IgD-negative memory B cell (primary cell): ENCODE data around the gene MEGF10. TPM values are rescaled to one million over a fixed set of nuclear protein-coding genes. Genes with fewer than 3 reads are reported as not detected.

Experiments
- H3K27ac Mint-ChIP-seq, 3 donors: one replicate each; pipeline ENCODE4 v1.8.0; 2020 to 2022; ENCODE audit warnings: mild to moderate bottlenecking in 3 of 3, mixed read lengths in 3 of 3, moderate library complexity in 1 of 3
- H3K27me3 Mint-ChIP-seq: one replicate; pipeline ENCODE4 v1.8.0; 2021; ENCODE audit warnings: mixed read lengths
- H3K36me3 Mint-ChIP-seq: one replicate; pipeline ENCODE4 v1.8.0; 2020; ENCODE audit warnings: mild to moderate bottlenecking, mixed read lengths
- H3K4me1 Mint-ChIP-seq, 3 donors: one replicate each; pipeline ENCODE4 v1.8.0; 2020 to 2022; ENCODE audit warnings: mixed read lengths in 3 of 3, mild to moderate bottlenecking in 1 of 3
- H3K4me3 Mint-ChIP-seq, 4 donors: one replicate each; pipeline ENCODE4 v1.8.0; 2020 to 2022; ENCODE audit warnings: mild to moderate bottlenecking in 4 of 4, mixed read lengths in 4 of 4, moderate library complexity in 3 of 4
- H3K9me3 Mint-ChIP-seq, 3 donors: one replicate each; pipeline ENCODE4 v1.8.0; 2020 to 2021; ENCODE audit warnings: mixed read lengths in 3 of 3, mild to moderate bottlenecking in 1 of 3
- polyA plus RNA-seq: library from polyadenylated mRNA; unstranded; fragments of 300-500 nt; fragmentation: Illumina TruSeq; gene quantifications from one replicate; pipeline ENCODE4 v1.2.3, GENCODE V29; 2021

Gene MEGF10
- polyA plus RNA-seq, 1 donor from 2014 or later: not detected

DNA sequence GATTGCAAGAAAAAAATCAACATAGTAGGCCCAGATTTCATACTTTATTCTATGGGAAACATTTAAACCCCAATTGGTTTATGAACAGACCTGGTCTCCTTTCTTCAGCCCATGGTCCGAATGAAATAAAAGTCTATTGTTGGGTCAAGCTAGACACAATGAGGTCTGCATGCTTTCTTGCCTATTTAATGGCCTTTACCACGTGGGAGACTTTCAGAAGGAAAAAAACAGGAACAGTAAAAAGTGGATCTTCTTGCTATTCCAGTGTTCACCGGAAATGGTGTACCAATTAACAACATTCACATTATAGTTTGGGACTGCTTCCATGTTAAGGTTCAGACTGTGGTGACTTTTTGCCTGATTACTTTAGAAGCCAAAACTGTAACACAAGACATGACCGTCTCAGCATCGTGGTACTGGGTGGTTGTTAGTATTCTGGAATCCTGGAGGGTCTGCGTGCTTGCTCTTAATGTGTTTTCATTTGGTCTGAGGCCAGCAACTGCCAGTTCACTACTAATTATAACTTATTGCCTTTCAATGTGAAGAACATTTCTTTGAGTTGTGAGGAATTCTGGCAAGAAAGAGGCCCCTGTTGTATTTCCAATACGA lies 141.5 kb downstream of the MEGF10 start:
- Mint-ChIP-seq H3K4me3 (no peak overlapping the region), H3K36me3 (no peaks in the 10 kb centered on the region), H3K9me3 (no peaks in the 10 kb centered on the region), H3K27me3 (no peaks in the 10 kb centered on the region), H3K27ac (no peak overlapping the region), H3K4me1 (no peaks in the 10 kb centered on the region)

DNA sequence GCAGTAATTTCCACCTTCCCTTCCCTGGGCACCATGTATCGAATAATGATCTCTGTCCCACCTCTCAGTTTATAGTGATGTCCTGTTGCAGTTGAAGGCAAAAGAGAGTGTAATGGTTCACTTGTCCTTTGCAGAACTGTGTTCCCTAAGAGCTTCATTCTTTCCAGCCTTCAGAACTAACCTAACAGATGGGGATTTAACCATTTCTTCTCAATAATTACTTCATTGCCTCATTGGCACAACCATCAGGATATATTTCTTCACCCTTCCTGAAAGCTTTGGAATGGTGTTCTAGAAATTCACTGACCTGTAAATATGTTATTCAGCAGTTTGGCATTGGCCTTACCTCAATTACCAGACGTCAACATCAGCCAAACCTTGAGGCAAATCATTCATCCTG lies 142.9 kb downstream of the MEGF10 start:
- no peak overlapping the region for H3K4me3 Mint-ChIP-seq

DNA sequence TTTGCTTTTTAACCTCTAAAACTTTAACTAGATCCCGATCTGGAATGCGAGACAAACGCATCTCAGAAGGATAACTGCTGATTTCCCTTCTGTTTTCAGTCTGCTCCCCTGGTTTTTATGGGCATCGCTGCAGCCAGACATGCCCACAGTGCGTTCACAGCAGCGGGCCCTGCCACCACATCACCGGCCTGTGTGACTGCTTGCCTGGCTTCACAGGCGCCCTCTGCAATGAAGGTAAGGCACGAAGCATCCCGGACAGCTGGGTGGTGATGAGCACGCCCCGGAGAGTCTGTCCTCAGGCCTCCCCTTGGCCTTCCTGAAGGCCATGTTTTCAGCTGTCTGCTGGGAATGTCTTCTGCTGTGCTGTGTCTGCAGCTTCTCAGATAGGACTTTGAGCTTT lies 144.0 kb downstream of the MEGF10 start:
- H3K4me1 Mint-ChIP-seq: no peaks in the 10 kb centered on the region
- H3K4me3 Mint-ChIP-seq: no peak overlapping the region
- H3K9me3 Mint-ChIP-seq: no peaks in the 10 kb centered on the region
- H3K36me3 Mint-ChIP-seq: no peaks in the 10 kb centered on the region
- peaks cover 9% of the 10 kb centered on the region for H3K27me3 Mint-ChIP-seq
- H3K27ac Mint-ChIP-seq: no peak overlapping the region

More for the DNA sequence above, 142.9 kb downstream of the MEGF10 start:
- Mint-ChIP-seq H3K36me3 (no peaks in the 10 kb centered on the region), H3K27me3 (peaks cover 7% of the 10 kb centered on the region), H3K27ac (no peak overlapping the region), H3K4me1 (no peaks in the 10 kb centered on the region), H3K9me3 (no peaks in the 10 kb centered on the region)

DNA sequence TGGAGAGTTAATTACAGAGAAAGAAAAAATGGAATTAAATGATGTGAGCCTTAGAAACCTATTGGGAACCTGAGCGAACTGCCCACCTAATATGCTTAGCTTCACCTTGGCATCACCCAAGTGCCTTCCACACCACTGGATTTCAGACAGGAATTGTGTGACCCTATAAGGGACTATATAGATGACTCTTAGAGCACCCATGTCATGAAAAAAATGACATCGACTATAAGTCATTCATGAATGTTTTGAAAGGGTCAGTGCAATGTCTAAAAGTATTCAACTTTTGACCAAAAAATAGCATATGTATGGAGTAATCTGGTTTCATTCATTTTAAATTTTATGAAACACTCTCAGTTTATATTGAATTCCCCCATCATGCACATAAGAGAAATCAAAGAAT lies 145.2 kb downstream of the MEGF10 start:
- H3K4me1 Mint-ChIP-seq: no peaks in the 10 kb centered on the region
- H3K27me3 Mint-ChIP-seq: peaks cover 9% of the 10 kb centered on the region
- H3K9me3 Mint-ChIP-seq: no peaks in the 10 kb centered on the region
- H3K27ac Mint-ChIP-seq: no peak overlapping the region
- H3K36me3 Mint-ChIP-seq: no peaks in the 10 kb centered on the region
- no peak overlapping the region for H3K4me3 Mint-ChIP-seq

- Mint-ChIP-seq H3K36me3 (no peaks in the 10 kb centered on the region), H3K4me1 (no peaks in the 10 kb centered on the region), H3K27ac (no peak overlapping the region), H3K4me3 (no peak overlapping the region), H3K9me3 (no peaks in the 10 kb centered on the region), H3K27me3 (peaks cover 13% of the 10 kb centered on the region)
Measured at GRCh38 chr5:127439644-127440043, 149.0 kb downstream of the MEGF10 start.

- Mint-ChIP-seq H3K4me1 (no peaks in the 10 kb centered on the region), H3K27me3 (peaks cover 13% of the 10 kb centered on the region), H3K36me3 (no peaks in the 10 kb centered on the region), H3K4me3 (no peak overlapping the region), H3K9me3 (no peaks in the 10 kb centered on the region), H3K27ac (no peak overlapping the region)
Measured at GRCh38 chr5:127440831-127441230, 150.2 kb downstream of the MEGF10 start.

DNA sequence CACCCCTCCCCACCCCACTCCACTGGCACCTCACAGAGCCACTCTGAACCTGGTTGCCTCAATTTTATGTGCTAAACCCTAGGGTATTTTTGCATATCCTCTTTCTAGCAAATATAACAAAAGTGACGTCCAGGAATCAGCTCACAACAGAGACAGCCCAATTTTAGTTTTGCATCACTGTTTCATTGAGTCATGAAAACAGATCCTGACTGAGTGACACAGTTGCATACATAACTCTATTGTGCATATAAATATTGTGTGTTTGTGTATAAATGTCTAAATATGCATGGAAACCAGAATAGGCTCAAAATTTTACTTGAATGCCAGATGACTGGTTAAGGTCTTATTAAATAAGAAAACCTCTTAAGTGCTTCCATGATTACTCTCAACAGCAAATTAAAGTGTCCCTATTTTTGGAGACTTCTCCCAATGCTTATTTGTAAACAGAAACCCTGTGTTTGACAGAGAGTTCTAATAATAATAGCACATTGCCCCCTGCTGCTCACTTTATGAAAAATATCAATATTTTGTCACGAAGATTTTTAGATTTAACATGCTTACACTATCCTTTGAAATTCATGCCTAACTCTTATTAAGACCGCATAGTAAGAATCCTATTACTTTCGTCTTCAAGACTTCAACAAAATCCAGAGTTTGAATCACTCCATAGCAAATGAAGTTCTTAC lies 151.3 kb downstream of the MEGF10 start:
- Mint-ChIP-seq H3K27me3 (peaks cover 13% of the 10 kb centered on the region), H3K4me1 (no peaks in the 10 kb centered on the region), H3K4me3 (no peak overlapping the region), H3K9me3 (no peaks in the 10 kb centered on the region), H3K27ac (no peak overlapping the region), H3K36me3 (no peaks in the 10 kb centered on the region)

DNA sequence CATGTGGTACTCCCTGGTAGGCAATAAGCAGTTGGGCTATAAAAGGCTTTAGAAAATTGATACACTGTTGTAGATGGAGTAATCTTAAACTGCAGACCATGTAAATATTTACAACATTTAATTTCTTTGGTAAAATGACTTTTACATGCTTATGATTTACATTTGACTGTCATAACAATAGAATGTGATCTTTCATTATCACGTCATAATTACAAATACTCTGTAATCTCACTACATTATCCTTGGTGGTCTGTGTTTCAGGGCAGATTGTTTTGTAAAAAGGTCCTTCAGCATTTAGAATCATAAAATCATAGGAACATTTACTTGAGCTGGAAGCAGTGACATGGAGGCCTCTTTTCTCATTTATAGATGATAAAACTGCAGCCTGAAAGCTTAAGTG lies 153.6 kb downstream of the MEGF10 start:
- Mint-ChIP-seq H3K9me3 (no peaks in the 10 kb centered on the region), H3K27me3 (peaks cover 5% of the 10 kb centered on the region), H3K4me1 (no peaks in the 10 kb centered on the region), H3K36me3 (no peaks in the 10 kb centered on the region), H3K27ac (no peak overlapping the region), H3K4me3 (no peak overlapping the region)

DNA sequence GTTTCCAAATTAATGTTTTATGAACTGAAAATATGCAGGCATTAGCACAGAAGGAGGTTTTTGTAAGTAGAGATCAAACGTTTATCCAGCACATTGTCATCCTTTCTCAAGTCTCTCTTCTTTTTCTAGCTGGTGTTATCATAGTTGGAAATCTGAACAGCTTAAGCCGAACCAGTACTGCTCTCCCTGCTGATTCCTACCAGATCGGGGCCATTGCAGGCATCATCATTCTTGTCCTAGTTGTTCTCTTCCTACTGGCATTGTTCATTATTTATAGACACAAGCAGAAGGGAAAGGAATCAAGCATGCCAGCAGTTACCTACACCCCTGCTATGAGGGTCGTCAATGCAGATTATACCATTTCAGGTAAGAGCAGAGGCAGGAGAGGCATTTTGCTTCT lies 154.7 kb downstream of the MEGF10 start:
- no peak overlapping the region for H3K4me3 Mint-ChIP-seq
- peaks cover 5% of the 10 kb centered on the region for H3K27me3 Mint-ChIP-seq
- no peaks in the 10 kb centered on the region for H3K36me3 Mint-ChIP-seq
- H3K27ac Mint-ChIP-seq: no peak overlapping the region
- no peaks in the 10 kb centered on the region for H3K9me3 Mint-ChIP-seq
- no peaks in the 10 kb centered on the region for H3K4me1 Mint-ChIP-seq

- no peaks in the 10 kb centered on the region for H3K9me3 Mint-ChIP-seq
- H3K27me3 Mint-ChIP-seq: peaks cover 3% of the 10 kb centered on the region
- no peak overlapping the region for H3K4me3 Mint-ChIP-seq
- no peaks in the 10 kb centered on the region for H3K36me3 Mint-ChIP-seq
- H3K27ac Mint-ChIP-seq: no peak overlapping the region
- no peaks in the 10 kb centered on the region for H3K4me1 Mint-ChIP-seq
Measured at GRCh38 chr5:127446626-127447025, 156.0 kb downstream of the MEGF10 start.

- no peak overlapping the region for H3K4me3 Mint-ChIP-seq
- H3K27me3 Mint-ChIP-seq: no peaks in the 10 kb centered on the region
- H3K4me1 Mint-ChIP-seq: no peaks in the 10 kb centered on the region
- H3K36me3 Mint-ChIP-seq: peaks cover 2% of the 10 kb centered on the region
- H3K27ac Mint-ChIP-seq: no peak overlapping the region
- no peaks in the 10 kb centered on the region for H3K9me3 Mint-ChIP-seq
Measured at GRCh38 chr5:127447827-127448226, 157.2 kb downstream of the MEGF10 start.

- Mint-ChIP-seq H3K4me1 (no peaks in the 10 kb centered on the region), H3K27ac (no peak overlapping the region), H3K27me3 (no peaks in the 10 kb centered on the region), H3K36me3 (peaks cover 2% of the 10 kb centered on the region), H3K4me3 (no peak overlapping the region), H3K9me3 (no peaks in the 10 kb centered on the region)
Measured at GRCh38 chr5:127450046-127450445, 159.4 kb downstream of the MEGF10 start.

GRCh38 chr5:127451096-127451495 lies 160.5 kb downstream of the MEGF10 start:
- Mint-ChIP-seq H3K9me3 (no peaks in the 10 kb centered on the region), H3K27me3 (no peaks in the 10 kb centered on the region), H3K4me1 (no peaks in the 10 kb centered on the region), H3K27ac (no peak overlapping the region), H3K4me3 (no peak overlapping the region), H3K36me3 (peaks cover 2% of the 10 kb centered on the region)

GRCh38 chr5:127452626-127453025 lies 162.0 kb downstream of the MEGF10 start:
- Mint-ChIP-seq H3K36me3 (peaks cover 2% of the 10 kb centered on the region), H3K27me3 (no peaks in the 10 kb centered on the region), H3K27ac (no peak overlapping the region), H3K9me3 (no peaks in the 10 kb centered on the region), H3K4me1 (no peaks in the 10 kb centered on the region), H3K4me3 (no peak overlapping the region)

GRCh38 chr5:127471211-127471610 lies 180.6 kb downstream of the MEGF10 start:
- Mint-ChIP-seq H3K27ac (no peak overlapping the region), H3K9me3 (no peaks in the 10 kb centered on the region), H3K27me3 (no peaks in the 10 kb centered on the region), H3K4me1 (no peaks in the 10 kb centered on the region), H3K36me3 (no peaks in the 10 kb centered on the region), H3K4me3 (no peak overlapping the region)

DNA sequence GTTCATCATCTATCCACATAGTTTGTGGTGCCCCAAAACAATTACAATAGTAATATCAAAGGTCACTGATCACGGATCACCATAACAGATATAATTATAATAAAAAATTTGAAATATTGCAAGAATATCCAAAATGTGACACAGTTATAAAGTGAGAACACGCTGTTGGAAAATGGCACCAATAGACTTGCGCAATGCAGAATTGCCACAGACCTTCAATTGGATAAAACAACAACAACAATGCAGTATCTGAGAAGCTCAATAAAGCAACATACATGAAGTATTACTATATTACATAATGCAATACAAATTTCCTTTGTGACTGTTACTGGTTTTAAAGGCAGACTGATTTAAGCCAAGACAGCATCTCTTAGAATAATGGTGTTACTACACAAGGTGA lies 182.1 kb downstream of the MEGF10 start:
- no peak overlapping the region for H3K27ac Mint-ChIP-seq
- no peaks in the 10 kb centered on the region for H3K9me3 Mint-ChIP-seq
- no peaks in the 10 kb centered on the region for H3K4me1 Mint-ChIP-seq
- no peaks in the 10 kb centered on the region for H3K27me3 Mint-ChIP-seq
- no peak overlapping the region for H3K4me3 Mint-ChIP-seq
- no peaks in the 10 kb centered on the region for H3K36me3 Mint-ChIP-seq
